HG03045 (cell line): Measurements from ENCODE around the gene UQCRFS1.

Source experiments
- ATAC-seq: cut with Tn5 transposase; IDR thresholded peaks from one replicate; pipeline ENCODE4 v1.9.1; 2021; ENCODE audit warnings: mild to moderate bottlenecking, moderate library complexity; ENCODE audit not compliant: unreplicated experiment

Gene UQCRFS1

GRCh38 chr19:29170554-29170953 lies 42.4 kb downstream of the UQCRFS1 start:
- no peak for ATAC-seq

DNA sequence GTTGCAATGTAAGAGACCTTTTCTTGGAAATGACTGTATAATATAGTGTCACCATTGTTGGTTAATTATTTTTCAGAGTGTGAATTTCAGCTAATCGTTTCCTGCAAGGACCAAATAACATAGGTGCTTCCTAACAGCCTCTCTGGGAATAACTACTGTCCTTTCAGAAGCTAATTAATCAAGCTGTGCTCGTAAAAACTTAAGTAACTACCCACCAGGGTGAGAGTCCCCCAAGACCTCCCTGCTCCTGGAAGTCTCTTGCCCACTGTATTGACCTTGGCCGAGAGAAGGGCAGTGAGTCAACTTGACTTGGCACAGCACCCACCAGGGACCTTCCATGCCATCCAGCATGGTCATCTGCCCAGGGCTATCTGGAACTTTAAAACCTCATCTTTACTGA lies 50.3 kb downstream of the UQCRFS1 start:
- no peak for ATAC-seq

DNA sequence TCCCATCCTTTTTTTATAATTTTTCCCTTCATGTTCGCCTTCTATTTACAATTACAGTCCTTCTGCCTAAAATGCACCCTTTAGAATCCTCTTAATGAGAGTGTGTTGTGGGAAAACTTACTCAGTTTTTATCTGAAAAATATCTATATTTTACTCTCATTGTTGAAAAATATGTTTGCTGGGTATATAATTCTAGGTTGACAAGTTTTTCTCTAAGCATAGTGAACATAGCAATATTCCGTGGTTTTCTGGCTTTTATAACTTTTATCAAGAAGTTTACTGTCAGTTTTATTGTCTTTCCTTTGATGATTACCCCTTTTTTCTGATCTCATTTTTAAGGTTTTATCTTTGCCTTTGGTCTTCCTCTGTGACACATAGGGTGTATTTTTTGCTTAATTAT lies 57.3 kb downstream of the UQCRFS1 start:
- ATAC-seq, result no peak
